Measurements from ENCODE around the gene APOL1. TPM values are rescaled to one million over a fixed set of nuclear protein-coding genes. Genes with fewer than 3 reads are reported as not detected.
"Not testable (repeated sequence)": the region's sequence is repeated elsewhere in the genome, so short reads cannot be mapped to it uniquely, and the experiment has no call there.

The APOL1 gene
- total and polyA plus RNA-seq, 3 donors from 2014 or later: 5.0 to 24.4 (median 9.4) TPM

DNA sequence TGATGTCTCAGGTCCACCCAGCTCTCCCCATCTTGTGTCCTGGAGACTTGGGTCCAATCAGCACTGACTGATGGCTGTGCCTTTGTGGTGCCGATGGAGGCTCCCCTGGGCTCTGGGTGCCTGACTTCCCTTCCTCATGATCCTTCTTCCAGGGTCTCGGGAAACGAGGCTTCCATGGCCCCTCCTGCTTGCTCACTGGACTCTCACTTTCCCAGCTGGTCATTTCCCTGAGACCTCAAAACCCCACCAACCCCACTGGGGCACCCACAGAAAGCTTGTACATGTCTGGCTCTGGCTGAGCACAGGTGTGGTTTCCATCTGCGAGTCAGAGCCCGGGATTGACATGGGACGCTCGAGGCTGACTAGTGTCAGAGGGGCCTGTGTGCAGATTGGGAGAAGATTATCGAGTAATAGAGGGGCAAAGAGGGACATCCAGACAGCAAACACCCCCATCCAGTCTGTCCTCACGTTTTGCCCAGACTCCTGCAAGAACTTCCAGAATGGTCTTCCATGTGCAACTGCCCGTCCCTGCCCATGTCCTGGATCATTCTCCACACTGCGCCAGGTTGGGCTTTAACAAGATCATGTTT is 15.1 kb downstream of the APOL1 start:
- Histone ChIP-seq H3K4me1 (peaks cover 7% of the 10 kb centered on the region), H3K36me3 (ENCODE audit: low read depth, missing control alignments) (no peaks in the 10 kb centered on the region), H3K27me3 (no peaks in the 10 kb centered on the region), H3K9me3 (no peaks in the 10 kb centered on the region), H3K4me3 (no peak overlapping the region), H3K27ac (peak overlapping the region in 1 of 2 donors; percentile 3)
- intact Hi-C loops (cut with DNase I; ENCODE audit: low total_unique reads): no loop called here
- DNase-seq: no peak
- TF ChIP-seq, protein P1, sequence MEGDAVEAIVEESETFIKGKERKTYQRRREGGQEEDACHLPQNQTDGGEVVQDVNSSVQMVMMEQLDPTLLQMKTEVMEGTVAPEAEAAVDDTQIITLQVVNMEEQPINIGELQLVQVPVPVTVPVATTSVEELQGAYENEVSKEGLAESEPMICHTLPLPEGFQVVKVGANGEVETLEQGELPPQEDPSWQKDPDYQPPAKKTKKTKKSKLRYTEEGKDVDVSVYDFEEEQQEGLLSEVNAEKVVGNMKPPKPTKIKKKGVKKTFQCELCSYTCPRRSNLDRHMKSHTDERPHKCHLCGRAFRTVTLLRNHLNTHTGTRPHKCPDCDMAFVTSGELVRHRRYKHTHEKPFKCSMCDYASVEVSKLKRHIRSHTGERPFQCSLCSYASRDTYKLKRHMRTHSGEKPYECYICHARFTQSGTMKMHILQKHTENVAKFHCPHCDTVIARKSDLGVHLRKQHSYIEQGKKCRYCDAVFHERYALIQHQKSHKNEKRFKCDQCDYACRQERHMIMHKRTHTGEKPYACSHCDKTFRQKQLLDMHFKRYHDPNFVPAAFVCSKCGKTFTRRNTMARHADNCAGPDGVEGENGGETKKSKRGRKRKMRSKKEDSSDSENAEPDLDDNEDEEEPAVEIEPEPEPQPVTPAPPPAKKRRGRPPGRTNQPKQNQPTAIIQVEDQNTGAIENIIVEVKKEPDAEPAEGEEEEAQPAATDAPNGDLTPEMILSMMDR (IDR thresholded peaks at IDR 0.05): no peak
- TF ChIP-seq POLR2A (IDR thresholded peaks at IDR 0.05): no peak
- WGBS, 2 donors: 88 to 93% methylated on average over 11 of the region's 11 CpGs

DNA sequence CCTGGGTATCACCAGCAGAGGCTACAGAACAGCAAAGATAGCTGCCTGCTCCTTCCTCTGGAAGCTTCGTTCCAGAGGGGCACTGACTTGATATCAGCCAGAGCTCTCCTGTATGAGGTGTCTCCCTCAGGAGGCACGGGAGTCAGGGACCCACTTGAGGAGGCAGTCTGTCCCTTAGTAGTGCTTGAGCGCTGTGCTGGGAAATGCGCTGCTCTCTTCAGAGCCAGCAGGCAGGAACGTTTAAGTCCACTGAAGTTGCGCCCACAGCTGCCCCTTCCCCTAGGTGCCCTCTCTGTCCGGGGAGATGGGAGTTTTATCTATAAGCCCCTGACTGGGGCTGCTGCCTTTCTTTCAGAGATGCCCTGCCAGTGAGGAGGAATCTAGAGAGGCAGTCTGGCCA is 18.3 kb downstream of the APOL1 start:
- DNase-seq; H3K4me1 ChIP-seq; H3K27ac ChIP-seq; H3K4me3 ChIP-seq; H3K36me3 ChIP-seq (ENCODE audit: low read depth, missing control alignments); intact Hi-C loops (cut with DNase I; ENCODE audit: low total_unique reads); H3K9me3 ChIP-seq; H3K27me3 ChIP-seq: not testable (repeated sequence)
- WGBS, 2 donors: 69 to 70% methylated on average over 6 to 7 of the region's 7 CpGs

DNA sequence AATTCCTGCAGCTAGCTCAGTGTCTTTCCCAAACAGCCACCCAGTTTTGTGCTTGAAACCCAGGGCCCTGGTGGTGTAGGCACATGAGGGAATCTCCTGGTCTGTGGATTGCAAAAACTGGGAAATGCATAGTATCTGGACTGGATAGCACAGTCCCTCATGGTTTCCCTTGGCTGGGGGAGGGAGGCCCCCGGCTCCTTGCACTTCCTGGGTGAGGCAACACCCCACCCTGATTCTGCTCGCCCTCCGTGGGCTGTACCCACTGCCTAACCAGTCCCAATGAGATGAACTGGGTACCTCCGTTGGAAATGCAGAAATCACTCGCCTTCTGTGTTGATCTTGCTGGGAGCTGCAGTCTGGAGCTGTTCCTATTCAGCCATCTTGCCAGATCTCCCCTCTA is 19.0 kb downstream of the APOL1 start:
- H3K4me3 ChIP-seq; DNase-seq; H3K9me3 ChIP-seq; intact Hi-C loops (cut with DNase I; ENCODE audit: low total_unique reads); H3K36me3 ChIP-seq (ENCODE audit: low read depth, missing control alignments); H3K27me3 ChIP-seq; H3K4me1 ChIP-seq; H3K27ac ChIP-seq: not testable (repeated sequence)
- WGBS, 2 donors: 79 to 90% methylated on average over 3 to 5 of the region's 5 CpGs

DNA sequence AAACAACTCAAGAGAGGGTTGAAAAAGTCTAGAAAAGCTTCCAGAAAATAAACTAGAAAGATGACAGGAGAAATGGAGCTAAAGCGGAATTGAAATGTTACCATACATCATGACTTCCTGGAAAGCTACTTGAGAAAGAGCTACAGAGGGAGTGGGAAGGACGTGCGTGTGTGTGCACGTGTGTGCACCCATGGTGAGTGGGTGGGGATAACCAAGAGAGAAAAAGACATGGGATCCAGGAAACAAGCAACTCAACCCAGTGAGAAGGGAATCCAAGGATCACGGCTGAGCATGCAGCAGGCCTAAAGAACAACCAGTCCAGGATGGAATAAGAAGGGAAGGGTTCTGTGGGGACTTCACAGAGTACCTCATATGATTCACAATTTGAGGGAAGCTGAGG is 21.6 kb downstream of the APOL1 start:
- intact Hi-C loops (cut with DNase I; ENCODE audit: low total_unique reads): no loop called here
- no peaks in the 10 kb centered on the region for H3K36me3 ChIP-seq (ENCODE audit: low read depth, missing control alignments)
- no peak overlapping the region for H3K27ac ChIP-seq
- H3K4me1 ChIP-seq: peaks cover 3% of the 10 kb centered on the region
- 84 to 93% methylated on average over 5 of the region's 5 CpGs for WGBS, 2 donors
- TF ChIP-seq, protein P1 (IDR thresholded peaks at IDR 0.05): no peak
- TF ChIP-seq POLR2A (IDR thresholded peaks at IDR 0.05): no peak
- H3K4me3 ChIP-seq: no peak overlapping the region
- H3K27me3 ChIP-seq: no peaks in the 10 kb centered on the region
- H3K9me3 ChIP-seq: no peaks in the 10 kb centered on the region
- no peak for DNase-seq

DNA sequence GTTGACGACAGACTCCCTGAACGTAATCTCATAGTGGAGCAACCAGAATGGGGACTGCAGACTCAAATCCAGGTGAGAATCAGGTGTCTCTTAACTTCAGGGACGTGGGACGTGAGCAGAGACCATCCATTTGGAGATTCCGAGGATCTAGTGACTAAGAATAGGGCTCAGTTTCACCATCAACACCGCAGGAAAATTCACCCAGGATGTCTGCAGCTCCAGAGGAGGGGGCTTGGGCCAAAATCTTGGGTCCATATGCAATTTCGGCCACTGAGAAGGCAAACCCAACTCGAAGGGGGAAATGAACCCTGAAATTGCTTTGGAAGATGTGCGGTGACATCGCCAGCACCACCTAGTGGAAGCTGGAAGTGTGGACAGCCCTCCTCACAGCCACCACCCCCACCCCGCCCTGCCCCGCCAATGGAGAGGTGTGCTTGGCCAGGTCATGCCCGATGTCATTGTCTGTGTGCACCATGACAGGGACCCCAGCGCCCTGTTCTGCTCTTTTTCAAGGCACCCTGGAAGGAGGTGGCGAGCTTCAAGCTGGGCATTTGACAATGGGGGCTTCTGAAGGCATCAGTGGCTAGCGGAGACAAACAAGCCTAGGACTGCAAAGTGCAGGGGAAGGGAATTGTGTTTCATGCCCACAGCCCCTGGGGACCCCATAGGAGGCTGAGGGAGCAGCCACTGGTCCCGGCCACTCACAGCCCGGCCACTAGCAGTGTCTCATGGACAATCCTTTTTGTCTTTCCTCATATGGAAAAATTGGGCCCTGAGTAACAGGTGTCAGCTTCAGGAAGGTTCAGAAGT is 24.8 kb downstream of the APOL1 start:
- H3K27me3 ChIP-seq: no peaks in the 10 kb centered on the region
- peak; percentile 67 for DNase-seq
- 47 to 55% methylated on average over 18 of the region's 18 CpGs for WGBS, 2 donors
- intact Hi-C loops (cut with DNase I; ENCODE audit: low total_unique reads): no loop called here
- H3K4me3 ChIP-seq: no peak overlapping the region
- peaks cover 3% of the 10 kb centered on the region for H3K4me1 ChIP-seq
- TF ChIP-seq, protein P1 (IDR thresholded peaks at IDR 0.05): peak; percentile 47 to 71 (median 51)
- TF ChIP-seq POLR2A (IDR thresholded peaks at IDR 0.05): no peak
- H3K9me3 ChIP-seq: no peaks in the 10 kb centered on the region
- H3K27ac ChIP-seq: no peak overlapping the region
- H3K36me3 ChIP-seq (ENCODE audit: low read depth, missing control alignments): no peaks in the 10 kb centered on the region

All from testis (tissue), 3 donors.